Measurements from ENCODE around the gene GALT. TPM values are rescaled to one million over a fixed set of nuclear protein-coding genes. Genes with fewer than 3 reads are reported as not detected.
A peak's percentile ranks its signal among the peaks of the same experiment; 100 is the strongest.

The GALT gene
- total RNA-seq, 4 donors from 2014 or later: 10.3 to 28.4 (median 14.1) TPM

- 57 to 77% methylated on average over 5 of the region's 5 CpGs for WGBS, 2 donors
- no peak for TF ChIP-seq CTCF (IDR thresholded peaks at IDR 0.05)
- no peak for TF ChIP-seq POLR2A (IDR thresholded peaks at IDR 0.05)
- peaks cover 0 to 57% (median 5%) of the 10 kb centered on the region in 3 donors for H3K4me1 ChIP-seq
- intact Hi-C loops (cut with DNase I): no loop called here
- H3K27me3 ChIP-seq: no peaks in the 10 kb centered on the region
- DNase-seq: no peak
- no peaks in the 10 kb centered on the region for H3K36me3 ChIP-seq
- H3K9me3 ChIP-seq: no peaks in the 10 kb centered on the region
- H3K4me3 ChIP-seq: no peak overlapping the region
- peak overlapping the region in 2 of 4 donors; percentile 29 to 55 for H3K27ac ChIP-seq
Observed at GRCh38 chr9:34686231-34686630, 39.8 kb downstream of the GALT start.

- intact Hi-C loops (cut with DNase I): no loop called here
- peaks cover 0 to 62% (median 5%) of the 10 kb centered on the region in 3 donors for H3K4me1 ChIP-seq
- no peak overlapping the region for H3K4me3 ChIP-seq
- no peaks in the 10 kb centered on the region for H3K27me3 ChIP-seq
- no peak for DNase-seq
- TF ChIP-seq POLR2A (IDR thresholded peaks at IDR 0.05) (no peak), CTCF (IDR thresholded peaks at IDR 0.05) (no peak)
- no peaks in the 10 kb centered on the region for H3K9me3 ChIP-seq
- H3K36me3 ChIP-seq: no peaks in the 10 kb centered on the region
- WGBS, 2 donors: 40 to 50% methylated on average over 1 of the region's 1 CpG
- peak overlapping the region in 1 of 4 donors; percentile 55 for H3K27ac ChIP-seq
Observed at GRCh38 chr9:34686732-34687131, 40.3 kb downstream of the GALT start.

- Histone ChIP-seq H3K4me3 (no peak overlapping the region), H3K9me3 (no peaks in the 10 kb centered on the region), H3K4me1 (peaks cover 0 to 64% (median 5%) of the 10 kb centered on the region in 3 donors), H3K36me3 (no peaks in the 10 kb centered on the region), H3K27me3 (no peaks in the 10 kb centered on the region), H3K27ac (peak overlapping the region in 1 of 4 donors; percentile 55)
- no peak for DNase-seq
- intact Hi-C loops (cut with DNase I): no loop called here
- no peak for TF ChIP-seq CTCF (IDR thresholded peaks at IDR 0.05)
- no peak for TF ChIP-seq POLR2A (IDR thresholded peaks at IDR 0.05)
- 72 to 80% methylated on average over 6 to 8 of the region's 10 CpGs for WGBS, 2 donors
Observed at GRCh38 chr9:34687276-34688030, 41.0 kb downstream of the GALT start.

- H3K27ac ChIP-seq: peak overlapping the region in 1 of 4 donors; percentile 33
- WGBS, 2 donors: 47 to 100% methylated on average over 3 to 4 of the region's 5 CpGs
Observed at GRCh38 chr9:34688329-34689115, 42.0 kb downstream of the GALT start.

GRCh38 chr9:34689116-34689470 is 42.6 kb downstream of the GALT start:
- no peak overlapping the region for H3K4me3 ChIP-seq
- no peak for TF ChIP-seq POLR2A (IDR thresholded peaks at IDR 0.05)
- no peak for TF ChIP-seq CTCF (IDR thresholded peaks at IDR 0.05)
- H3K4me1 ChIP-seq: peaks cover 0 to 64% (median 5%) of the 10 kb centered on the region in 3 donors
- 57 to 68% methylated on average over 3 to 4 of the region's 4 CpGs for WGBS, 2 donors
- no peaks in the 10 kb centered on the region for H3K9me3 ChIP-seq
- H3K27ac ChIP-seq: peak overlapping the region in 1 of 4 donors; percentile 33
- intact Hi-C loops (cut with DNase I): no loop called here
- no peaks in the 10 kb centered on the region for H3K27me3 ChIP-seq
- no peak for DNase-seq
- H3K36me3 ChIP-seq: no peaks in the 10 kb centered on the region

More at GRCh38 chr9:34688329-34689115, 42.0 kb downstream of the GALT start:
- Histone ChIP-seq H3K27me3 (no peaks in the 10 kb centered on the region), H3K36me3 (no peaks in the 10 kb centered on the region), H3K4me1 (peaks cover 0 to 64% (median 5%) of the 10 kb centered on the region in 3 donors), H3K9me3 (no peaks in the 10 kb centered on the region), H3K4me3 (no peak overlapping the region)
- no peak for TF ChIP-seq POLR2A (IDR thresholded peaks at IDR 0.05)
- DNase-seq: no peak
- intact Hi-C loops (cut with DNase I): no loop called here
